Activated CD4-positive, alpha-beta T cell treated with anti-CD3 and anti-CD28 coated beads, Interleukin-10, Interleukin-2, amounts not matched to agents 100 ng/mL and 50 ng/mL, durations not matched to agents 16 hours and 8 hours (primary cell): Measurements from ENCODE around the gene CCR8.
"Not testable (repeated sequence)": the region's sequence is repeated elsewhere in the genome, so short reads cannot be mapped to it uniquely, and the experiment has no call there.

Experiments
- DNase-seq: peaks from one replicate; pipeline ENCODE4 v3.0.0-alpha.2; 2020

Gene CCR8

GRCh38 chr3:39351134-39351533 lies 21.6 kb downstream of the CCR8 start:
- not testable (repeated sequence) for DNase-seq

- not testable (repeated sequence) for DNase-seq
Observed at GRCh38 chr3:39353168-39353927, 23.8 kb downstream of the CCR8 start.

GRCh38 chr3:39358333-39358732 lies 28.8 kb downstream of the CCR8 start:
- DNase-seq = peak; percentile 52

- DNase-seq = peak; percentile 84
Observed at GRCh38 chr3:39361252-39361927, 31.9 kb downstream of the CCR8 start.

- no peak for DNase-seq
Observed at GRCh38 chr3:39362192-39362591, 32.7 kb downstream of the CCR8 start.

DNA sequence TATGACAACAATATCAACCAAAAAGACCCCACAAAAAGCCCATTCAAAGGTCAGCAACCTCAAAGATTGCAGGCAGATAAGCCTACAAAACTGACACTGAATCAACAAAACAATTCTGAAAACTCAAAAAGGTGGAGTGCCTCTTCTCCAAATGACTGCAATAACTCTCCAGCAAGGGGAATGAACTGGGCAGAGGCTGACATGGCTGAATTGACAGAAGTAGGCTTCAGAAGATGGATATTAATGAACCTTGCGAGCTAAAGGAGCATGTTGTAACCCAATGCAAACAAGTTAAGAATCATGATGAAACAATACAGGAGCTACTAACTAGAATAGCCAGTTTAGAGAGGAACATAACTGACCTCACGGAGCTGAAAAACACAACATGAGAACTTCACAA lies 33.3 kb downstream of the CCR8 start:
- DNase-seq = no peak

- DNase-seq = not testable (repeated sequence)
Observed at GRCh38 chr3:39370450-39370849, 40.9 kb downstream of the CCR8 start.

DNA sequence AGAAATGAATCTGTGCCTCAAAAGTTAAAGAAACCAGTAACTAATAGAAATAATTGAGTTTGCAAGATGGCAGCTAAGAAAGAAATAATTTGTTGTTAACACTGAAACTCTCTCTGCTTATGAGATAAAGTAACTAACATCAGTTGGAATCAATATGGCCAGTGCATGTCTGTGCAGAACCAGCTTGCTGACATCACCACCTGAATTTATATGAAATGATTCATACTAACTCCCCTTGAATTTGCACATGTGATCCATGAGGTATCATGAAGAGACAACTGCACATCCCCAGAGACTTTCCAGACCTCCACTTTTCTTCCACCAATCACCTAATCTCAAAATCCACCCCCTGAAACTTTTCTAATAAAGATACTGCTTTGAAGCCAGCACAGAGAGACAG lies 43.3 kb downstream of the CCR8 start:
- no peak for DNase-seq

- DNase-seq = no peak
Observed at GRCh38 chr3:39376959-39377634, 47.6 kb downstream of the CCR8 start.

GRCh38 chr3:39378088-39378487 lies 48.6 kb downstream of the CCR8 start:
- DNase-seq = peak; percentile 82

DNA sequence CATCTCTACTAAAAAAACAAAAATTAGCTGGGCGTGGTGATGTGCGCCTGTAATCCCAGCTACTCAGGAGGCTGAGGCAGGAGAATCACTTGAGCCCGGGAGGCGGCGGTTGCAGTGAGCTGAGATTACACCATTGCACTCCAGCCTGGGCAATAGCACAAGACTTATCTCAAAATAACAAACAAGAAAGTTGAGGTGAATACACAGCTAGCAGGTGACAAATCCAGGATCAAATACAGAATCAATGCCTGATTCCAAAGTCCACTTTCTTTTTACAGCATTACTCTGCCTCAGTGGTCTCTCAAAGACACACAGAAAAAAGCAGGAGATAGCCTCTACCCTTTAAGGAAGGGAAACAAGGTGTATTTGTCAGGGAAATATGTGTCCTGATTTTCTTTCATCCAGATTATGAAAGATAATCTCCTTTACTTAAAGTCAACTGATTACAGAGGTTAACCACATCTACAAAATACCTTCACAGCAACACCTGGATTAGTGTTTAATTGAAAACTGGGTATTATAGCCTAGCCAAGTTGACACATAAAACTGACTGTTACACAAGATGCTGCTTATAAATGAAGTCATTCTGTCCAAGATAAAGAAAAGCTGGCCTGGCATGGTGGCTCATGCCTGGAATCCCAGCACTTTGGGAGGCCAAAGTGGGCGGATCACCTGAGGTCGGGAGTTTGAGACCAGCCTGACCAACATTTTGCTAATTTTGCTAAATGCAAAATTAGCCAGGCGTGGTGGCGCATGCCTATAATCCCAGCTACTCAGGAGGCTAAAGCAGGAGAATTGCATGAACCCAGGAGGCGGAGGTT lies 49.7 kb downstream of the CCR8 start:
- DNase-seq = no peak

DNA sequence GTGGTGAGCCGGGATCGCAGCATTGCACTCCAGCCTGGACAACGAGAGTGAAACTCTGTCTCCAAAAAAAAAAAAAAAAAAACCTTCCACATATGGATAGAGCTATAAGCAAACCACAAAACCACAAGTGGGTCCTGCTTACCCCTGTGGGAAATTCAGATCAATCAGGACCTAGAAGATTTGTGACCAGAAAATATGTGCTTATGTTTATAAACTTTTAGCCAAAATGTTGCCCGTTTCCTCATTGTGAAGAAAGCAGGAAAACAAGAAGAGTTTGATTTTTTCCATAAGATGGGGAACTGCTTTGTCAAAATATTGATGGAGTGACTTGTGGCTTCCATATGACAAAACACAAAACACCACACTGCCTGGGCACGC lies 50.3 kb downstream of the CCR8 start:
- no peak for DNase-seq

- no peak for DNase-seq
Observed at GRCh38 chr3:39381432-39381831, 51.9 kb downstream of the CCR8 start.
